ENCODE measurements around the gene KCNN1.
"Not testable (repeated sequence)": the region's sequence is repeated elsewhere in the genome, so short reads cannot be mapped to it uniquely, and the experiment has no call there.

Gene KCNN1

GRCh38 chr19:18029617-18030338 is 62.9 kb downstream of the KCNN1 start:
- DNase-seq (ENCODE audit: low spot score) = no peak

DNA sequence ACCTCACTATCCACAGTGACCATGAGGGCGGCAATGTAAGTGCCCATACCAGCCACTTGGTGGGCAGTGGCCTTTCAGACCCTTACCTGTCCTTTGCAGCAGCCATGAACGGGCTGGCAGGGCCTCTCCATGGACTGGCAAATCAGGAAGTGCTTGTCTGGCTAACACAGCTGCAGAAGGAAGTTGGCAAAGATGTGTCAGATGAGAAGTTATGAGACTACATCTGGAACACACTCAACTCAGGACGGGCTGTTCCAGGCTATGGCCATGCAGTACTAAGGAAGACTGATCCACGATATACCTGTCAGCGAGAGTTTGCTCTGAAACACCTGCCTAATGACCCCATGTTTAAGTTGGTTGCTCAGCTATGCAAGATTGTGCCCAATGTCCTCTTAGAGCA is 64.5 kb downstream of the KCNN1 start:
- not testable (repeated sequence) for DNase-seq (ENCODE audit: low spot score)

DNA sequence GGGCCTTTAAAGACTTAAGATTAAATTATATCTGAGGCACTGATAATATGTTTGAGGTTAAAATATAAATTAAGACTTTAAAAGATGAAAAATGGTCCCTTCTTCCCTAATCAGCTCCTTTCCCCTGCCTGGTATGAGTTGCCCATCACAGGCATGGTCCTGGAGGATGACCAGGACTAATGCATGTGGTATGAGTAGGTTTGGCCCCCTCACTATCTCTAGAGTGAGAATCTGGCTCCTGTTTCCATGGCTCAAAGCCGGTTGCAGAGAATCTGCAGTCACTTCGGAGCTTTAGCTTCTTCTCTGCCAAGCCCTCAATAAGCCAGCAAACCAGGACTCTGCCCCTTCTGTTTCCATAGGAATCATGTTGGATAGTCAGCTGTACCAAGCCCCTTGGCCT is 65.2 kb downstream of the KCNN1 start:
- not testable (repeated sequence) for DNase-seq (ENCODE audit: low spot score)

GRCh38 chr19:18041054-18041453 is 74.1 kb downstream of the KCNN1 start:
- DNase-seq (ENCODE audit: low spot score) = no peak

- DNase-seq (ENCODE audit: low spot score) = no peak
Measured at GRCh38 chr19:18043676-18044075, 76.8 kb downstream of the KCNN1 start.

DNA sequence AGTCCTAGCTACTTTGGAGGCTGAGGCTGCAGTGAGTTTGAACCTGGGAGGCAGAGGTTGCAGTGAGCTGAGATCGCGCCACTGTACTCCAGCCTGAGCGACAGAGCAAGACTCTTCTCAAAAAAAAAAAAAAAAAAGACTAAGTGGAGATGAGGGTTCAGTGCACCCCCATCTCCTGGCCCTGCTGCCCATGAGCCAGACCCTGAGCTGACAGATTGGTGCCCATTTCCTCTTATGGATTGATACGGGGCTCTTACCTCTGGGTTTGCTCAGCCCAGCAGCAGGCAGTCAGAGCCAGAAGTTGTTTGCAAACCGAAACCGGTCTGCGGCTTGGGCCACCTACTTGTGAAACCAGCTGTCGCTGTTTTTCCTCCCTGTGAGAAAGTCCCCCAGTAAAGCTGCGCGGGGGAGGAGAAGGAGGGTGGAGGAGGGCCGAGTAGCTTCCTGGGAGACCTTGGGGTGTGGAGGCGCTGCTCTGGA is 78.0 kb downstream of the KCNN1 start:
- peak; percentile 71 for DNase-seq (ENCODE audit: low spot score)

DNA sequence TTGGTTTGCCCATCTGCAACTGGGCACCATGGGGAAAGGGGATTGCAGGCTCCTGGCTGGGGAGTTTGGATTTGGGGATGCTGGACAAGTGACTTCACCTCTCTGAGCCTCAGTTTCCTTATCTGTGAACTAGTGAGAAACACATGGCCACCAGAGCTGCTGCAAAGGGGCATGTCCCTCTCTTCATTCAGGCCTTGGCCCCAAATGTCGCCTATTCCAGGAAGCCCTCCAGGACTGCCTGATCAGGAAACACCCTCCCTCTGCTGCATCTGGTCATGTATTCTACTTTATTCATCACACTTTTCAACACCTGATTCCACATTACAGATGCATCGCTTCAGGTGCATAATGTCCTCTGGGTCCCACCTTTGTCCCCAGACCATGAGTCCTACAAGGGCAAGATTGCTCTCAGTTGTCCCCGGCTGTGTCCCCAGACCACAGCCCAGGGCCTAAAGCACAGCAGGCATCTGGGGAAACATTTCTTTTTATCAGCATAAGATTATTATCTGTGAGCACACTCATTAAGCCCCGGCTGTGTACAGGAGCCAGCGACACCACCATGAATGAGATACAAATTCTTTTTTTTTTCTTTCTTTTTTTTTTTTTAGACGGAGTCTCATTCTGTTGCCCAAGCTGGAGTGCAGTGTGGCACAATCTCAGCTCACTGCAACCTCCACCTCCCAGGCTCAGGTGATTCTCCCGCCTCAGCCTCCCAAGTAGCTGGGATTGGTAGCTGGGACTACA is 78.6 kb downstream of the KCNN1 start:
- no peak for DNase-seq (ENCODE audit: low spot score)

DNA sequence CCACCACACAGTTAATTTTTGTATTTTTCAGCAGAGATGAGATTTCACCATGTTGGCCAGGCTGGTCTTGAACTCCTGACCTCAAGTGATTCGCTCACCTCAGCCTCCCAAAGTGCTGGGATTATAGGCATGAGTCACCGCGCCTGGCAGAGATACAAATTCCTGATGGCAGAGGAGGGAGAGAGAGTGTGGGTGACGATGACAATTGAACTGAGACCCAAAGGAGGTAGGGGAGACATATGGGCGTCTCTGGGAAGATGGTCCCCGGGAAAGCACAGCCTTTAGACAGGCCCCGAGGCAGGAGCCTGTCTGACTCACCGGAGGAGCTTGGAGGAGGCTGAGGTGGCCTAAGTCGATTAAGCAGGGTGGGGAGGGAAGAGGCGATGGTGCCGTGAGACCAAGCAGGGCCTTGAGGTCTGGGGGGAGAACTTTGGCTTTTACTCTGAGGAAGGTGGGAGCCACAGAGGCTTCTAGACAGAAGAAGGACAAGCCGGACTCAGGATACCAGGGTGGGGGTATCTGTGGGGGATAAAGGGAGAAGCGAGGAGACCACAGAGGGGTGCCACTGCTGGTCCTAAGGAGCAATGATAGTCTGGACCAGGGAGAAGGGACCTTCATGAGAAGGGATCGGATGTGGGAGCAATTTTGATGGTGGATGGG is 79.3 kb downstream of the KCNN1 start:
- peak; percentile 57 for DNase-seq (ENCODE audit: low spot score)

DNA sequence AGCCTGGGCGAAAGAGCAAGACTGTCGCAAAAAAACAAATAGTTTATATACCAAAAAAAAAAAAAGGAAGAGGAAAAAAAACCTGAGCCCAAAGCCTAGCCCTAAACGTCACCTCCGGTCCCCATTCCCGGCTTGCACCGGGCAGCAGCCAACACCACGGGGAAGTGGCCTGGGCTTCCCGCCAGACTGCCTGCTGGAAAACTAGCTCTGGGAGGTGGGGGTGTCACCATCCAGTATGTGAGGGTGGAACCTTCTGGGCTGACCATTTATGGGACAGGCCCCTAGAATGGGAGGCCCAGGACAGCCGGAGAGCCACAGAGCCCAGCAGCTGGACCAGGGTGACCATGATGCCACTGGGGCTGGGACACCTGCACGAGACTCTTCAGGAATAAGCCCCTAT is 82.5 kb downstream of the KCNN1 start:
- DNase-seq (ENCODE audit: low spot score) = peak; percentile 40

Data from GM03348 (cell line).